T-helper 2 cell treated with Interferon-gamma antibody and Interleukin-4, amounts not matched to agents 100 ng/mL and 5 ng/mL, for 36 hours (primary cell): ENCODE results near the gene TSPY2. TPM values are rescaled to one million over a fixed set of nuclear protein-coding genes. Genes with fewer than 3 reads are reported as not detected.
"Not testable (repeated sequence)": the region's sequence is repeated elsewhere in the genome, so short reads cannot be mapped to it uniquely, and the experiment has no call there.

Source experiments
- intact Hi-C: fragments of 100-400 bp; cut with micrococcal nuclease; formaldehyde crosslinking; loops from one replicate; pipeline ENCODE4 v1.15.1; 2023
- total RNA-seq: library from RNA; stranded (reverse); gene quantifications from 2 replicates; pipeline ENCODE4 v1.2.3, GENCODE V29; 2022

Gene TSPY2, protein sequence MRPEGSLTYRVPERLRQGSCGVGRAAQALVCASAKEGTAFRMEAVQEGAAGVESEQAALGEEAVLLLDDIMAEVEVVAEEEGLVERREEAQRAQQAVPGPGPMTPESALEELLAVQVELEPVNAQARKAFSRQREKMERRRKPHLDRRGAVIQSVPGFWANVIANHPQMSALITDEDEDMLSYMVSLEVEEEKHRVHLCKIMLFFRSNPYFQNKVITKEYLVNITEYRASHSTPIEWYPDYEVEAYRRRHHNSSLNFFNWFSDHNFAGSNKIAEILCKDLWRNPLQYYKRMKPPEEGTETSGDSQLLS
- not detected in 2 replicates for total RNA-seq

GRCh38 chrY:6245923-6246322 is at the start of gene TSPY2:
Gene TSPY2, plus strand, starts transcription at chrY:6246223. Its CDS starts 46 bp downstream, at chrY:6246269.
- intact Hi-C loops, result not testable (repeated sequence)

DNA sequence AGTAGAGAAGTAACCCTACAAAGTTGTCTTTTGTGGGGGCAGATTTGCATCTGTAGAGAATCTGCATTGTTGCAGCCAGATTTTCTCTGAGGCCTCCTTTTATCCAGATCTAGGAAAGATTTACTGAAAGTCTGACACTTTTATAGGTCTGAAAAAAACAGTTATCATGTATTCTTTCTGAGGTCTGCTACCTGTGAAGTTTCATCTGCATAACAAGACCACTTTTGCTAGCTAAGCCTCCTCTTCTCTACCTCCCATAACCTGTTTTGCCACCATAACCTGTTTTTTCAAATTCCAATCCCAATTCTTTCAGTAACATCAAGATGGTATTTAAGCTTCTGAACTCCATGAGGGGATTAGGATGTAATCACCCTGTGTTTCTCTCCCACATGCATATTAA is 36.5 kb upstream of the TSPY2 start:
- intact Hi-C loops, result not testable (repeated sequence)

DNA sequence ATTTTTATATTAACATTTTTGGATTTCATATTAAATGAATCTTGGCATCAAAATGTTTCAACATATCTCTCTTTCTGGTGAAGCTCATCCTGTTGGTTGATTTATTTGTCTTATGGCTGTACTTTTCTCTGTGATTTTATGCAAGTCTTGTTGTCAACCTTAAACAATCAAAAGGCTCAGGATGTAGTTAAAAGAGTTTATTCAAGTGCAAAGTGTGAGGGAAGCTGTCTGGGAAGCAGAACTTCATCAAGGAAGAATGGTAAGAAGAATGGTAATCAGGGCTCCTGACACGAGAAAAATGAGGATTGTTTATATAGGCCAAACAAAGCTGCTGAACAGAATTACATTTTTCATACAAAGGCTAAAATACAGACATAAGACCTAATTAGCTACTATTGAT is 29.0 kb upstream of the TSPY2 start:
- intact Hi-C loops, result not testable (repeated sequence)

DNA sequence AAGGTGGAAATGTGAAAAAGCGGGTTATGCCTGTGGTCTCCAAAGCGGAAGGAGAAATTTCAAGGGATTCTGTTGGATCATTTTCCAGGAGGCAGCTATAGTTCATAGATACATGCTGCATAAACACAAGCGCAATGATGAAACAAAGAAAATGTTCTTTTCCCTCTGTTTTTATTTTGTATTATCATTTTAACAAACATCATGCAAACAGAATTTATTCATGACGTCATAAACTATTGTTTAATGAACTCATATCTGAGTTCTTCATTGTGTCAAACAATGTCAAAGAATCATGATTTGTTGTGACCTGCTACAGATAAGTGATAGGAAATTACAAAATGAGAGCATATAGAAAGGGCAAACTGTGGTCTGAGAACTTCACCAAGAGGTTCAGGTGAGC is 23.8 kb downstream of the TSPY2 start:
- intact Hi-C loops, result not testable (repeated sequence)
